Measurements from ENCODE around the gene CCBE1.
"Not testable (repeated sequence)": the region's sequence is repeated elsewhere in the genome, so short reads cannot be mapped to it uniquely, and the experiment has no call there.

Gene CCBE1

GRCh38 chr18:59539108-59539507 lies 158.1 kb downstream of the CCBE1 start:
- DNase-seq (ENCODE audit: low read depth) = no peak

GRCh38 chr18:59537579-59537978 lies 159.6 kb downstream of the CCBE1 start:
- DNase-seq (ENCODE audit: low read depth) = peak; percentile 46

GRCh38 chr18:59536166-59536565 lies 161.1 kb downstream of the CCBE1 start:
- DNase-seq (ENCODE audit: low read depth) = peak; percentile 67

DNA sequence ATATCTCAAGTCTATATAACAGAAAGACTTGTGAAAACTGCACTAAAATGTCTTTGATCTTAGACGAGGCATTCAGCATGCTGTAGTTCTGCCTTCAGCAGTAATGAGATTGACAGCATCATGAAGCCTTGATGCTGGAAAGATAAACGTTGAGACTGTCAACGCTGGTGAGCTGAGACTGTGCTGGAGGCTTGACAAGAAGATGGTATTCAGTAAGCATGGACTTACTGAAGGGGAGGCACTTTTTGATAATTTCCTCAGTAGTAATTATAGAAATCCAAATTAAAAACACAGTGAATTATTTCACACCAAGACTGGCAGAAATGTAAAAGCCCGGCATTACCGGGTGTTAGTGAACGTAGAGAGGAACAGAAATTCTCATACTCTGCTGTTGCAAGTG lies 162.2 kb downstream of the CCBE1 start:
- DNase-seq (ENCODE audit: low read depth) = no peak

DNA sequence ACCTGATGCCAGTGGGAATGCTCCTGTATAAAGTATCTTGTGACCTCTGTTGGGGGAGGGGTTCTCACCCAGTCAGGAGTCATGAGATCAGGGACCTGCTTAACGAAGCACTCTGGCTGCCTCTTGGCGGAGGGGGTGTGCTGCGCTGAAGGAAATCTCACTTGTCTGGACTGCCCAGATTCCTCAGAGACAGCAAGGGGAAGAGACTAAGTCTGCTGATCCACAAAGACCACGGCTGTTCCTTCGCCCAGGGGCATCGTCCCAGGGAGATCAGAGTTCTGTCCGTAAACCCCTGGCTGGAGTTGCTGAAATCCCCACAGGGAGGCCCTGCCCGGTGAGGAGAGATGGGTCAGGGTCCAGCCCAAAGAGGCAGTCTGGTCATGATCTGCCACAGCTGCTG lies 168.4 kb downstream of the CCBE1 start:
- no peak for DNase-seq (ENCODE audit: low read depth)

DNA sequence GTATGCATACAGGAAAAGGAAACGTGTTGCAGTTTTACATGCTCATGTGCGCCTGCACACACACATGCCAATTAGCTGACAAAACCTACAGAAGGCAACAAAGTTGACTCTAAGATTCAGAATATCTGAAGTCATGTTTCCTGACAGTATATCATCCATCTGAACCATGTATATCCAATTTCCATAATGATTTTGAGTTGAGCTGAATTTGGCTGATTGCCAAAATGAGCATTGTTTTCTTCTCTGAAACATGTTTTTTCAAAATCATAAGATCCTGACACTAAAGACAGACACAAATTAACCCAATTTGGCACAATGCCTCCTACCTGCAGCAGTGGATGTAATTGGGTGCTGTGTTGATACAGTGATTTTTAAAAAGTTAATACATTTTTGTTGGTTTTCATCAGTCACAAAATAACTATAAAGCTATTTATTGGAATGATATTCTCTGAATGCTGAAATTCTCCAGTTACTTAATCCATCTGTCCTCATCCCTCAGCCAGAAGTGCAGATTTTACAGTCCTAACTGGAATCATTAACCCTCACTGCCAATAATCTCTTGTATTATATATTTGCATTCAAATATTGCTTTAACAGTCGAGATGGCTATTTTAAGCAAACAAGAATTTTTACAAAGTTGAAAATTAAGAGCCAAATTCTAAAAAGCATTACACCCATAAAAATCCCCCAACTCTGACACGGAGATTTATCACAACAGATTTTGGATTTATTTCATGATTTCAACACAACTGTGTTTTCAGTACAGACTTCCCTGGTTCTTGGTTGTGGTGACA lies 176.5 kb downstream of the CCBE1 start:
- no peak for DNase-seq (ENCODE audit: low read depth)

DNA sequence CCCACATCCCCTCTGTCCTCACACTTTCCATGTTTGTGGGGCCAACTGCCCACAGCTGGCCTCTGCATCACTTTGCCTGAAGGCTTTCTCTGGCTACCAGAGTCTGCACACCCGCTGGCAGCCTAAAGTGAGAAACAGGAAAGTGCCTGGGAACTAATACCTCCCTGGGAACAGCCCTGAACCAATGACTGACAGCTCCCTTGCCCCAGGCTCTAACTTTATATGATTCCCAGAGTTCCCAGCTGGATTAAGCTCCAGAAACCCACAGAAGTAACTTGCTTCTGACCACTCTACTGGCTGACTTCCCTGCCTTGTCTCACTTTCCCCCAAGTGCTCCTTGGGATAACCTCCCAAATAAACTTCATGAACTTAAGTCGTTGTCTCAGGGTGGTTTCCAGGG lies 178.5 kb downstream of the CCBE1 start:
- DNase-seq (ENCODE audit: low read depth) = peak; percentile 41

GRCh38 chr18:59517446-59518165 lies 179.6 kb downstream of the CCBE1 start:
- peak; percentile 44 for DNase-seq (ENCODE audit: low read depth)

DNA sequence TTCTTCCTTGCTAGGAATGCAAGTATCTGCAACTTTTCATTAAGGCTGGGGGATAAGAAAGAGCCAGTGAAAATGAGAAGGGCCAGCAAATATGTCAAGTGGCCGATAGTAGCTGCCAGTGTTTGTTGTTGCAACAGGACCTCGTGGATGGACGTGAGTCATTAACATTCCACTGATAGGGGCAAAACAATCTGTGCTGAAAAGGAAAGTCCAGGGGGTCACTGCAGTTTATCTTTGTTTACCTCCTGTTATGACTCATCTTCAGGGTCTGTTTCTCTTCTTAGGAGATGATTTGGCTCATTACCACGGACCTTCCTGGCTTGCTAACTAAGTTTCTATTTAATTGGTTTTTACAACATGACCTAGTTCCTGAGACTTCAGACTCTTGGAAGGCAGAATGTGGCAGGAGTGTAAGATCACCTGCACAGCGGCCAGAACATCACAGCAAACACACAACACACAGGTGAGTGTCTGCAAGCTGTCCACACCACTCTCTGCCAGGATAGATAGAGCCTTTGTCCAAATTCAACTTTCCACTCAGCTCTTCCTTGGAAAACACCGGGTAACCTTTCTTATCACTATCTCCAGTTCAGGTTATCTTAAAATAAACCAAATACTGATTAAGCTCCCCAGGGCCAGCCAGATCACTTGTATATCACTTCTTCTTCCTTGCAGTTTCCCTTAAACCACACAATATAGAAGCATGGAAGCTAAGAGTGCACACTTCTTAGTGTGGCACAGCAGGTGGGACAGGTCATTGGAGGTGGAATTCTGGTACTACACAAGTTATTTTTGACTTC lies 180.7 kb downstream of the CCBE1 start:
- DNase-seq (ENCODE audit: low read depth) = peak; percentile 85

DNA sequence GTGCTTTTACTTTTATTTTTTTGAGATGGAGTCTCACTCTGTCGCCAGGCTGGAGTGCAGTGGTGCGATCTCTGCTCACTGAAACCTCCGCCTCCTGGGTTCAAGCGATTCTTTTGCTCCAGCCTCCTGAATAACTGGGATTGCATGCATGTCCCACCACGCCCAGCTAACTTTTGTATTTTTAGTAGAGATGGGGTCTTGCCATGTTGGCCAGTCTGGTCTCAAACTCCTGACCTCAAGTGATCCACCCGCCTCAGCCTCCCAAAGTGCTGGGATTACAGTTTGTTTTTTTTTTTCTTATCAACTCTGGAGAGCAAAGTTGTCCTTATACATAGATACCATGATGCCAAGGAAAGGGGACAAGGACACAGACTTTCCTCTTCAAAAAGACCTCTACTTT lies 181.3 kb downstream of the CCBE1 start:
- DNase-seq (ENCODE audit: low read depth) = not testable (repeated sequence)

DNA sequence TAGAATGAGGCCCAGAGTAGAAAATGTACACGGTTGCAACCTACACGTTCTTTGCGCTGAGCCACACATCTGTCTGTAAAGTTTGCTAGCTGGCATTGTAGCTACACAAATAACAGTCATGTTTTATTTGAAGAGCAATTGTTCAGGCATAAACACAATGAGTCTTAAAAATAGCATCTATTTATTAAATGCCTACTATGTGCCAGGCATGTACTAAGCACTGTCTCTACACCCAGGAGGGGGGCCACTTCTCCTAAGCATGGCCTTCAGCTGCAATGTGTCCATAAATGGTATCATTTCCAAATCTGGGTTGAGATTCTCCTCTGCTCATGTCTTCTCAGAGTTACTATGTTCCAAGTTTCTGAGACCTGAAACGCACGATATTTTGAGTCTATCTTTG lies 182.1 kb downstream of the CCBE1 start:
- DNase-seq (ENCODE audit: low read depth) = no peak

GRCh38 chr18:59514203-59514602 lies 183.0 kb downstream of the CCBE1 start:
- peak; percentile 26 for DNase-seq (ENCODE audit: low read depth)

GRCh38 chr18:59512025-59512755 lies 185.0 kb downstream of the CCBE1 start:
- DNase-seq (ENCODE audit: low read depth) = no peak

DNA sequence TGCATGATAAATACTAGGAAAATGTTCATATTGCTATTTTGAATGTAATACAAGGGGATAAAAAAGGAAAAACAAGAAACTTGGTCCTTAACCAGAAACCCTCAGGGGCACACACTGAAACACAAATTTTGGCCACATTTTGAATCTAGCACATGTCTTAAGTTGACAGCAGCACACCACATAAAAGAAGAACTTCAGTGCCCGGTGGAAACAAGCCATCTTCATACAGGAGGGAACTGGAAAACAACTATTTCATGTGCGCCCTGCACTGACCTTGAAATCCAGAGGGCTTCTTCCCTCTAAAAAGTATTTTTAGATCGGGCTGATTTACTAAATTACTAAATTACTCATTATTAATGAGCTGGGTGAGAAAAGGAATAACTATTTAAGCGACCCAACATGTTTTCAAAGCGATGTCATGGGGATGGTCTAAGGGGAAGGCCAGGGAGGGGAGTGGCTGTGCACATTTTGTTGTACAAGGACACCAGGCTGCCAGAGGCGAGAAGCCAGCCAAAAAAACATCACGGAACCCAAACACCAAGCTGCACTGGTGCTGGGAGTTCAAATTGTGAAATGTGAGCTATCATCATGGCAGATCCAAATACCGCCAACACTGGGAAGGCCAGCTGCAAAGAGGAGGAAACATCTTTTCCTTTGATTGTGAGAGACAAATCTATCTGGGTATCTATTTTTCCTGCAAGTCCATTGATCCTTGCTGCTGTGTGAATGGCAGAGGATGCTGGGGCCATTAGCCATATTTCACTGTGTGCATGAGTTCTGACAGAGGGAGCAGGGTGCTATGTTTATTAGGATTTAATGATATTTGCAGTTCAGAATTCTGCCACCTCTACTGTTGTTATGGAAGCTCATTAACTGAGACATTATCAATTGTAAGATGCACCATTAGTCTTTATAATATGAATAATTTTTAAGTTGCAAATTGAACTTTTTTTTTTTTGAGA lies 187.5 kb downstream of the CCBE1 start:
- DNase-seq (ENCODE audit: low read depth) = no peak

GRCh38 chr18:59505356-59505755 lies 191.9 kb downstream of the CCBE1 start:
- peak; percentile 35 for DNase-seq (ENCODE audit: low read depth)

DNA sequence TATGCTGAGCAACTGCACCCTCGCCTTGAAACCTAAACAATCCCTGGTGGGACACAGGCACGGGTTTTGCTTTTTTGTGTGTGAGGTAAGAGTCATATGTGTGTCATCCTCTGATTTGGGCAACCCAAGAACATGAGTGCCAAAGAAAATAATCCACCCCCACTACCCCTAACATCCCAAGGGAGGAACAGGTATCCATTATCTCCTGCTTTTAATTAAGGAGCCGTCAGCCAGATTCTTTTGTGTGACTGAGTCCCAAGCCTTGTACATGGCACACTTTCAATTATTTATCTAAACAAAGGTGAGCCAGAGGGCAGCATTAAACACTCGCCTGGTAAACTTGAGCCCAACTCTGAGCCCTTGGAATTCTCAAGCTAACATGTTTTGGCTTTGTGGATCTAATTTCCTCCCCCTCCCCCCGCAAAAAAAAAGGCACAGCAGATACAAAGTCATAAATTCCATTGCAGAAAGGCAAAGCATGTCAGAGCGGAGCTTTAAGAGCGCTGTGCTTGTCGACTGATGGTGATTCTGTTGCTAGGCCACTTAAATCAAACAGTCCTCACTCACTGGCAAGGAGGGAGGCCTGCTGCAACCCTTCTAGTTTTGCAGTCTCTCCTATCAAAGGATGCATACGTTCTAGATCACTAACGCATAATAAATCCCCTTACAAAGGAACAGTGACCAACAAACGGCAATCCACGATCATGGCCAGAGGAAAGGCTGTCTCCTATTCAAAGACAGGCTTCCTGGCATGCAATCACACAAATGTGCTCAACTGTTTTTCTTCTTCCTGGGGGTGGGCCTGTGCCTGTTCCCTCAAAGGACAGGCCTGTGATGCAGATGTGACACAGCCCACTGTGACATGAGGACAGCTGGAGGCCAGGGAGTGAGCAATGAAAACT lies 194.7 kb downstream of the CCBE1 start:
- DNase-seq (ENCODE audit: low read depth) = peak; percentile 61

- no peak for DNase-seq (ENCODE audit: low read depth)
These were observed 195.3 kb downstream of the CCBE1 start for GRCh38 chr18:59501920-59502273.

DNA sequence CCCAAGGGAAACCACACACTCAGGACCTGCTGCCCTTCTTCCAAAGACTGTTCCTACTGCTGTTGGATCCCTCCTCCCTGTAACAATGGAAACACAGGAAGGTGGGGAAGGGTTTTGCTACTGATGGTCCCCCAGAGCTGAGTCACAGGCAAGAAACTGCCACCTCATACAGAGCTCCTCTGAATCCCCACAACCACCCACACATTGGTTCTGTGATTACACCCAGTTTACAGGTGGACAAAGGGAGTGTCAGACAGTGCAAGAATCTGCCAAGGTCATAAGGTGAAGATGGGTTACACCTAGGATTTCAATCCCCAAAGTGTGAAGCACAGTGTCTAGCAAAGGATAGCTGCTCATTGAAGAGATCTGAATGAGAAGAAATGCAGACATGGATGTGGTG lies 196.5 kb downstream of the CCBE1 start:
- DNase-seq (ENCODE audit: low read depth) = peak; percentile 20

DNA sequence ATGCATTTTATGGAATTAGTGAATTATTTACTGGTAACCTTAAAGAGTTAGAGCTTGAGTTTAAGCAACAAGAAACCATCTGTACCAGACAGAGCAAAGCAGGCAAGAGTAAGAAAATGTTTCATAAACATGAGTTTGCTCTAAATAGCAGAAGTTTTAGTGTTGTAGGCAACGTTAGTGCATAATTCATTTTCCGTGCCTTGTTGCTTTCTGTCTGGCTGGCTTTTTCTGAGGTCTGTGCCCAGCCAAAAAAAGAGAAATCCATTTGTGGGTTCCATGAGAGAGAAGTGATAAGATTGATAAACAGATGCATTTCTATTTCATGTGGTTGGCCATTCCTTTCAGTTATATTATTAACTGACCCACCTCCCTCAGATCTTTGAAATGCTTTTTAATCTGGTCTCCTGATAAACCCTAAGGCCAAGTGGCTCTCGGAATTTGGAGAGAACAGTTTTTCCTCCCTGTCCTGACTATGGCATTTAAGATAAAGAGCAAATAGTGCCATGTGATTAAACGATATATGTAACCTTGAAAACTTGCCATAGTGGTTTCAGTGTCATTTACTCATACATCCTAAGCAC lies 198.6 kb downstream of the CCBE1 start:
- no peak for DNase-seq (ENCODE audit: low read depth)
